ENCODE data around the gene RNASEH1.
"Not testable (repeated sequence)": the region's sequence is repeated elsewhere in the genome, so short reads cannot be mapped to it uniquely, and the experiment has no call there.

Gene RNASEH1

DNA sequence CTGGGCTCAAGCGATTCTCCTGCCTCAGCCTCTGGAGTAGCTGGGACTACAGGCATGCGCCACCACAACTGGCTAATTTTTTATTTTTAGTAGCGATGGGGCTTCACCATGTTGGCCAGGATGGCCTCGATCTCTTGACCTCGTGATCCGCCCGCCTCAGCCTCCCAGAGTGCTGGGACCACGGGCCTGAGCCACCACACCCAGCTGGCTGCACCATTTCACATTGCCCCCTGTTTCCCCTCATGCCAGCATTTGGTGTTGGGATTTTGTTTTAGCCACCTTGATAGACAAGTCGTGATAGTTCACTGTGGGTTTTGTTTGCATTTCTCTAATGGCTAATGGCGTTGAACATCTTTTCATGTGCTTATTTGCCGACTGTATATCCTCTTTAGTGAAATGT, 31.0 kb upstream of the RNASEH1 start:
- DNase-seq: no peak

DNA sequence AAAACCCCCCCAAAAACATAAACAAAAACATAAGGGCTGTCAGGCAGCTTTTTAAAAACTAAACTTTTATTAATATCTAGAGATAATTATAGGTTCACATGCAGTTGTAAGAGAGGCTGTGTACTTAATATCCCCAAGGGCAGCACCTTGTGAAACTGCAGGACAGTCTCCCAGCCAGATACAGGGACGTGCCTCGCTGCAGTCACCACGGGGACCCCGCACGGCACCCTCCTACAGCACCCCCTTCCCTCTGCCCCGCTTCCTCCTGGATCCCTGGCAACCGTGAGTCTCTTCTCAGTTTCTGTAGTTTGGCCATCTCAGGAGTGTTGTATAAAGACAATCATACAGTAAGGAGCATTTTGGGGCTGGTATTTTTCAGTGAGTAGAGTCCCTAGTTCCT, 30.0 kb upstream of the RNASEH1 start:
- no peak for DNase-seq

DNA sequence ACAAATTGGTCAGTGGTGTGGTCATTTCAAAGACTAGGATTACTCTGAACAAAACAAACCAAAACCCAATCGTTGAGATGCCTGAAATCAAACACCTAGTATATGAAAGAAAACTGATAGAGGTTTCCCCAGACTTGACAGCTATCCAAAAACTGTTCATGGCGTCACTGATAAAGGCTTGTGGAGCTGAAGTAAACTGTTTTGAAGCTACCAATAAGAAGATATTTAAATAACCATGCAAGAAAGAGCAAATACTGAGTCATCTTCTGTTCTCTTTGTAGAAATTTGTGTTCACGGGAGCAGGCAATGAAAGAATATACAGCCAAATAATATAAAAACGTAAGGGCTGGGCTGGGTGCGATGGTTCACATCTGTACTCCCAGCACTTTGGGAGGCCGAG, 29.3 kb upstream of the RNASEH1 start:
- no peak for DNase-seq

DNA sequence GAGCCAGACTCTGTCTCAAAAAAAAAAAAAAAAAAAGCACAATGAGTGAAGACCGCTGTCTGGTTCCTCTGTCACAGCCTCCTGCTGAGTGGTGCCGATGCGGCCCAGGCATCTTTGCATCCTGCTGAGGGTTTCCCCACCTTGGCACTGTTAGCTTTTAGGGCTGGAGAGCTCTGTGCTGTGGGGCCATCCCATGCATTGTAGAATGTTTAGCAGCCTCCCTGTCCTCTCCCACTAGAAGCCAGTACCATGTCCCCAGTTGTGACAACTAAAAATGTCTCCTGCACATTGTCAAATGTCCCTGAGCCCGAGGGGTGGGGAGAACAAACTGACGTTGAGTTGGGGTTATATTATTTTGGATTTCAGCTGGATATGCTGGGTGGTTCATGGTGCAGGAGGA, 28.9 kb upstream of the RNASEH1 start:
- no peak for DNase-seq

DNA sequence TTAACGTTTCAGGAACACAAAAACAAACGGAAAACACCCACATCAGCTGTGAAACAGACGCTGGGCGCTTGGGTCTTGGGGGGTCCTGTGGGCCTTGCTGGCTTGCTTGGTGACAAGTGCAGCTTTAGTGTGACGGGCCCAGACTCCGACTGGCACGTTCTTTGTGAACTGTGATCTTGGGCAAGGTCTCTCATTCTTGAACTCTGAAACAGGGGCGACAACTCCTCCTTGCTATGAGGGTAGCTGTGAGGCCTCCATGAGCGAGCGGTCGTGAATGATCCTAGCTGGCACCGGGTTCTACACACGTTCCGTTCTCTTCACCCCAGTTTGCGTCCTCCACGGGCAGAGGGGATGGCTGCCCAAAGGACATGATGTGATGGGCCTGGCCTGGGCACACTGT, 28.1 kb upstream of the RNASEH1 start:
- no peak for DNase-seq

DNA sequence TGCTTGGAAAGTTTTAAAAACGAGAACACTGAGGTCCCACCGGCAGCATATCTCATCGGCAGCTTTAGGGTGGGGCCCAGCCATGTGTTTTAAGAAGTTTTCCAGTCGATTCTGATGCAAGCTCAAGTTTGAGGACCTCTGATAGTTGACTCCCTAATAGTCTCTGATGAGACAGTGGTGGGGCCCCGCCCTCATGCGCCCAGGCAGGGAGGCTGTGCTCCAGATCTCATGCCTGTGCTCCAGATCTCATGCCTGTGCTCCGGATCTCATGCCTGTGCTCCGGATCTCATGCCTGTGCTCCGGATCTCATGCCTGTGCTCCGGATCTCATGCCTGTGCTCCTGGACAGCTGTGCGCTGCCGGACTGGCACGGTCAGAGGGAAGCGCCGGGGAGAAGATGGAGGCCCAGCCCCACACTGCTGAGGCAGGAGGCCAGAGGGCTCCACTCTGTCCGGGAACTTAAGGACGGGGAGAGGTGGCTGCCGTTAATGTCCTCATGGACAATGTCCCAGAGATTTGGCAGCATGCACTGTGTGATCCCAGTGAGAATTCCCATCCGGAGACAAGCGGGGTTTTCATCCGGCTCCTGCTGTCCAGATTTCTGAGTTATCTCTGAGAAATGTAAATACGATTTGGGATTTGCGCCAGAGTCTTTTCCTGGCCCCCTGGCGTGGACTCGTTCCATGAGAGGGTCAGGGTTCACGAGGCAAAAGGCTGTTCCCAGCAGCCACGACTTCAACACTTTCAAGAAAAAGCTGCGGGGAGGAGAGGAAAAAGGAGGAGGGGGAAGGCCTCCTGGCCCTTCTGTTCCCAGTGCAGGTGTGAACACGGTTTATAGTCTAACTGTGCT, 27.4 kb upstream of the RNASEH1 start:
- no peak for DNase-seq

DNA sequence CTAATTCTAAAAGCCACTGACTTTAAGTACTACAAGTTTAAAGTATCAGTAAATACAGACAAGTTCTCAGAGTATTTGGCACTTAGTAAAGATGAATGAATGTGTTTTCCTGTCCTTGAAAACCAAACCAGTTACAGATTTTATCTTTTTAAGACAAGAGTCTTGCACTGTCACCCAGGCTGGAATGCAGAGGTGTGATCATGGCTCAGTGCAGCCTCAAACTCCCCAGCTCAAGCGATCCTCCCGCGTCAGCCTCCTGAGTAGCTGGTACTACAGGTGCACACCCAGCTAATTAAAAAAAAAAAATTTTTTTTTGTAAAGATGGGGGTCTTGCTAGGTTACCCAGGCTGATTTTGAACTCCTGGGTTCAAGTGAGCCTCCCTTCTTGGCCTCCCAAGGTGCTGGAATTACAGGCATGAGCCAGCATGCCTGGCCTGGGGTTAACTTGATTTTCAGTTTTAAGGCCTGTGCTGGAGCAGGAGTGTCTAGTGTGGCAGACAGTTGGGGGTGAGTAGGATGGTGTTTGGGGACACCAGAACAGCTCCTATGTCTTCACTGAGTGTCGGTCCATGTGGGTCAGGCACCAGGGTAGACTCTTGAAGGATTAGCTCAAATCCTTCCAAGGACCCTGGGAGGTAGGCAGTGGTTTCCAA, 26.6 kb upstream of the RNASEH1 start:
- DNase-seq: no peak

DNA sequence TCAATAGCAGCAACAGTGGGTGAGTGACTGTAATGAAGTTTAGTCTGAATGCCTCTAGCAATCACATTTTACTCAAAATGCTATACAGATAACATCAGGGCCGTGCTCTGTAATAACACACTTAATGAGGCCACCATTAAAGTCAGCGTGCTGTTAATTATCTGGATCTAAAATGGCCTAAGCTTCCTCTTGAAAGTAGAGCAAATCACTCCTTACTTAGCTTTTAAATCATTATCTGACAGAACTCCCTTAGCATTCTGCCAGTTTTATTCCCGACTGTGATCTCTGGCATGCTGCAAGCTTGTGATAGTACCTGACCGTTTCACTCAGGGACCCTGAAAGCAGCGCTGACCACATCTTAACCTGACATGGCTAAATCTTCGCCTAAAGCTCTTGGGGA, 25.9 kb upstream of the RNASEH1 start:
- DNase-seq: no peak

DNA sequence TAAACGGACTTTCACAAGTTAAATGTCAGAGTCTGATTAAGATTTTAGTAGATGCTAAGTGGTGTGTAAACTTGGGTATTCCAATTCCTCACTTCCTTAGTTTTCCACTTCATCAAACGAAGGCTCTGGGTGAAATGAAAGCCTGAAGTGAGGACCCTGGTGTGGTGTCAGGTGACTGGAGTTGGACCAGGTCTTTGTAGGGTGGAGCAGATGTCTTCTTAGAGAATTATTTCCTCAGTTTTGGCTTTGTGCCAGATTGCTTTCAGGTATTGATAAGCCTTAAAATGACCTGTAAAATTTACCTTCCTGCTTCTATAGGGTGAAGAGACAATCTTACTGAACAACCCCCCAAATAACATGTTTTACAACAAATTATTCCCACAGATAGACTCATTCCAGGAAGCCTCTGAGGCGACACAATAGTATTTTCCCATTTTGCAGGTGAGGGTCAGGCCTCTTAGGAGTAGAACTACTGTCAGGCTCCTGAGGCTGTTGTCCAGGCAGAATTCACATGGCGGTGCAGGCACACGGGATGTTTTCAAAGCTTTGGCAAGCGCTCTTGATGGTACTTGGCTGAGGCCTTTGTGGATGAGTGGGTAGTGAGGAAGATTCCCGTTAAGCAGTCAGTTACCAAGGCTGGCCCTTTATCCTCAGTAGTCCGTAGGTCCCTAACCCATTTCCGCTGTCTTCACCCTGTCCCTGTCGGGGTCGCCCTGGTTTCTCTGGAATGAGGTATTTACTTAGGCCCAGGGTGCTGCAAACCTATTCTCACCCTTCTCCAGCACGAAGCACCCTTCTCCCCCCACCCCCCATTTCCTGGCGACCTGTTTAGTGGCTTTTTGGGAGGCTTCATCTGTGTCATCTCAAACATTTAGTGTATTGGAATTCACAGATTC, 23.5 kb upstream of the RNASEH1 start:
- DNase-seq: no peak

DNA sequence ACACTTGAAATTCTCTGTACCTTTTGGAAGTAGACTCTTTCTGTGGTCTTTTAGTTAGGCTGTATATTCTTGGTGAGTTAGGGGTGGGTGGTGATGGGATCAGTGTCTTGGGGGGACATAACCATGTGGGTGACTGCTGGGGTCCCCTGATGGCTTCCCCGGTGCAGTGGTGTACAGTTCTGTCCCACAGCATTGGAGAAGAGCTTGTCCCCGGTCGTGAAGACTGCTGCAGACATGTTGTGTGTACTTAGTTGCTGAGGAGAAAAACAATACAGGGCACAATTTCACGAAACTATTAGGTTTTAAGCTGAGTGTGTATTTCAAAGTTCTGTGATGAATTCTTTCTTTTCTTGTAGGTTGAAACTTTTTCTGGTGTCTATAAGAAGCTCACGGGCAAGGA, 22.3 kb upstream of the RNASEH1 start:
- DNase-seq: no peak

DNA sequence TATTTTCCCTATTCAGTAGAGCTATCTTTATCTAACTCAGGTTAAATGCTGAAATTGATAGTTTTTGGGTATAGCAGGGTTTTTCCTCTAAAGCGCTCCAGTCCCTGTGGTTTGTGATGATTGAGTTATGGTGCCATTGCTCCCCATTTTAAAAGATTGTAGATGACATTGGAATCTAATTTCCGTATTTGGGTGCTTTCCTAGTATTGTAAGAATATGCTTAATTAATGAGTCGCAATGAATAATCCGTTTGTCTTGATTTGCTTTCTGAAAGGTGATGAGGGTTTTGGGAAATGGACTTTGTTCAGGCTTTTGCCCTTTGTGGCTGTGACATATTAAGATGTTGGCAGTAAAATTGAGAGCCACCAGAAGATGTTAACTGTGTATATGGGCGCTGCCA, 20.9 kb upstream of the RNASEH1 start:
- no peak for DNase-seq

DNA sequence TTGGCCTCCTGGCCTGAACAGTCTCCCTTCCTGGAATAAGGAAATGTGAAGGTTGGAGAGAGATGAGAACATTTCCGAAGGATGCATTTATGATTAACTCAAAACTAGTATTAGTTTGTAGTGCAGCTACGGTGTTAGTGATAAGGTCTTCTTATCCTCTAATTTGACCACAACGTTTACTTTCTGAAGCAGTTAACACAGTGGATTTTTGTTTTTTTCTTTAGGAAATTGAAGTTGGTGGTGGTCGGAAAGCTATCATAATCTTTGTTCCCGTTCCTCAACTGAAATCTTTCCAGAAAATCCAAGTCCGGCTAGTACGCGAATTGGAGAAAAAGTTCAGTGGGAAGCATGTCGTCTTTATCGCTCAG, 18.1 kb upstream of the RNASEH1 start:
- DNase-seq: not testable (repeated sequence)

DNA sequence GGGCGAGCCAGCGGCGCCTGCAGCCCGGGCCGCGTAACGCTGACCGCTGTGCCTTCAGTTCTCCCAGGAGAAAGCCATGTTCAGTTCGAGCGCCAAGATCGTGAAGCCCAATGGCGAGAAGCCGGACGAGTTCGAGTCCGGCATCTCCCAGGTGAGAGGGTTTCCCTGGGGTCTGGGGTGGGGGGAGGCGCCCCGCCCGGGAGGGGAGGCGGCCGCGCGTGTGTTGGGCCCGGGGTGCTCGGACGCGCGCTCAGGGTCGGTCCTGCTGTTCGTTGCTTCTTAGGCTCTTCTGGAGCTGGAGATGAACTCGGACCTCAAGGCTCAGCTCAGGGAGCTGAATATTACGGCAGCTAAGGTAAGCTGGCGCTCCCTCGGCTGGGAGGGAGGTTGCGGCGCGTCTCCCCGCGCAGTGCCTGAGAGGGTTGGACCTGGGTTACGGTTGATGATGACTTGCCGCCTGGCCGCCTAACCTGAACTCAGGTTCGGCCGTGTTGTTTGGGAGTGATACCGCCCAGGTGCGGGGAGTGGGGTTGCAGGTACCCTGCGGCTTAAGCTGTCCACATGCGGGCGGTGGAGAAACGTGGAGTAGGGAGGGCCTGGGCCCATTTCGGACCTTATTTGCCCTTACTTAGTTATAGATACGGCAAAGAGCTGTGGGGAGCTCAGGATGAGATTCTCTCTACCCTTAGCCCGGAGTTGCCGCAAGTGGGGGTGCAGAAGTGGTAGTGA, 17.6 kb upstream of the RNASEH1 start:
- DNase-seq: no peak

DNA sequence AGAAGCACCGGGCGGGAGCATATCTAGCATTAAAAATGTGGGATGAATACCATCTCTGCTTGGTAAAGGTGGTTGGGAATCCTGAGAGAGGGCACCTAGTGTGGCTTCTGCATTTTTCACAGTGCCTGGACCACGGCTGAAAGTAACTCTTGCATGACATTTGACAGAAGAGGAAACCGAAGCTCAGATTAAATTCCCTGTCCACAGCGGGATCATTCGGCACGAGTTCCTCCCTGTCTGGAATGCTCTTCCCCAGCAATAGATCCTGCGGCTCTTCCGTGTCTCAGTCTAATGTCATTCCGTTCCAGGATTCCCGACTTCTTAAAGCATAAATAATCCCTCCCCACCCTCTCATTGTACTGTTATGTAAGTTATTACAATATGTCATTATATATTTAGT, 16.0 kb upstream of the RNASEH1 start:
- DNase-seq: no peak

DNA sequence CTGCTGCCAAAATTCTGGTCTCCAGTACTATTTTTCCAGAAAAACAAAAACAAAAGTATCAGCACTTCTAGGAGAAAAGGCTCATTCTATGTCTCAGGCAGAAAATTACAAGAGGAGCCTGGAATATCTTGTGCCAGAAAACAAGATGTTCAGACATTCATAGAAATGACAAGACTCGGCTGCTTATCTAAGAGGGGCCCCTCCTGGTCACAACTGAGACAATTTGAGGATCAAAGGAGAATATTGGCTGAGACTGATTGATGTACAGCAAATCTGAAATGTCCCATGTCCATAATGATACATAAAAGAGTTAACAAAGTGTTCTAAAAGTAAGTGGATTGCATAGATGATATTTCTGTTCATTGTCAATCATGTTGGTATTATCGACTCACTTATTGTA, 14.5 kb upstream of the RNASEH1 start:
- no peak for DNase-seq

DNA sequence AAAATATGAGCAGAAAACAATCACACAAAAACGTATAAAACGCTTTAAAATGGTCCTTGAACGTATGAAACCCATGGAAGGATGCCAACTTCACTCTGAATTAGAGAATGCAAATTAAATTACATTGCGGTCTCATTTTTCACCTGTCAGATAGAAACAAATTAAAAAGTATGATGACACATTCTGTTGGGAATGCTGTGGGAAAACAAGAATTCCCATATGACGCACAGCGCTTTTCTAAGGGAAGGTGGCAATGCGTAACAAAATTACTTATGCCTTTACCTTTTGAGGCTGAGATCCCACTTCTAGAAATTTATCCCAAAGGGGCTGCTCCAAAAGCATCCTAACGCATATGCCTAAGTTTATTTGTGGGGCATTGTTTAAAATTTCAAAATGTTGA, 13.2 kb upstream of the RNASEH1 start:
- no peak for DNase-seq

DNA sequence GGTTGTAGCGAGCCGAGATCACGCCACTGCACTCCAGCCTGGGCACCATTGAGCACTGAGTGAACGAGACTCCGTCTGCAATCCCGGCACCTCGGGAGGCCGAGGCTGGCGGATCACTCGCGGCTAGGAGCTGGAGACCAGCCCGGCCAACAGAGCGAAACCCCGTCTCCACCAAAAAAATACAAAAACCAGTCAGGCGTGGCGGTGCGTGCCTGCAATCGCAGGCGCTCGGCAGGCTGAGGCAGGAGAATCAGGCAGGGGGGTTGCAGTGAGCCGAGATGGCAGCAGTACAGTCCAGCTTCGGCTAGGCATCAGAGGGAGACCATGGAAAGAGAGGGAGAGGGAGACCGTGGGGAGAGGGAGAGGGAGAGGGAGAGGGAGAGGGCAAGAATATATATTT, 11.5 kb upstream of the RNASEH1 start:
- DNase-seq: not testable (repeated sequence)

DNA sequence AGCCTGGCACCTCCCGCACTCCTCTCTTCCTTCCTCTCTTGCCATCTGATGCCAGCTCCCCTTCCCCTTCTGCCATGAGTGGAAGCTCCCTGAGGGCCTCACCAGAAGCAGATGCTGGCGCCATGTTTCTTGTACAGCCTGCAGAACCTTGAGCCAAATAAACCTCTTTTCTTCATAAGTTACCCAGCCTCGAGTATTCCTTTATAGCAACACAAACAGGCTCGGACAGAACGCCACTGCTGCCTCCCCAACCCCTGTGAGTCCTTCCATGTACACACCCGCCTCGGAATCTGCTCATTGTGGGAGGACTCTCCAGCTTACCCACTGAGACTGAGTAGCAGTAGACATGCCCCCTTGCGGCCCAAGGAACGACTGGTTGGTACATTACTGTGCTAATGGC, 8.7 kb upstream of the RNASEH1 start:
- DNase-seq: no peak

DNA sequence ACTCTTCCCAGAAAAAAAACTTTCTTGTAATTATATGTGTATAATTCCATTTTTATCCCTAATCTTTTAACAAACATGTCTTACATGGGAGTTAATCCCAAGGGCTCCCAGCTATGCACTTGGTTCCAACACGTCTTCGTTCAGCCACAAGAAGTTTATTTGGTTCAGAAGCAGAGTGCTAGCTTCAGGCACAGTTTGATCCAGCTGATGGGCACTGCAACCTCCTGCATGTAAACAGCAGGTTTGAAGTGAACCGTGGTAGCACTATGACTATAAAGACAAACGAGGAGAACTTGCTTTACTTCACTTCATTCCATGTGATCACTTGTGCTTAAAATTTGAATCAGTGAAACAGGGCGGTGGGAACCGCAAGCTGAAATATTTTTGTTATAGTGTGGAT, 7.0 kb upstream of the RNASEH1 start:
- DNase-seq: no peak

DNA sequence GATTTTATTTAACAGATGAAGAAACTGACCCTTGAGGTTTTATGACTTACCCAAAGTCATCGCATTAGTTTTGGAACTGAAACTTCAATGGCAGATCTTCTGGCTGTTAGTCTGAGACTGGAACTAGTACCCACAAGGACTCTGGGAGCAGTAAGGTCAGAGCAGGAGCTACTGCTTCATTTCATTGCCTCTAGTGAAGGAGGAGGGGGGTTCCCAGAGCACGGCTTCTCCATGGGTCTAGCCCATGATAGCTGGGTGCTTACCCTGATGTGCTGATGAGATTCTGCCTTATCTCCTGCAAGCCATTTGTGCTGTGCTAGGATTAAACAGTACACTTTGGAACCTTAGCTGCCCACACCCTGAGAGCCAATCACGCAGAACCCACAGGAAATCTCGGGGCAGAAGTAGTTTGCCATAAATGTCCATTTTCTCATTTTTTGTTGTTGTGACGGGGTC, 5.4 kb upstream of the RNASEH1 start:
- no peak for DNase-seq

DNA sequence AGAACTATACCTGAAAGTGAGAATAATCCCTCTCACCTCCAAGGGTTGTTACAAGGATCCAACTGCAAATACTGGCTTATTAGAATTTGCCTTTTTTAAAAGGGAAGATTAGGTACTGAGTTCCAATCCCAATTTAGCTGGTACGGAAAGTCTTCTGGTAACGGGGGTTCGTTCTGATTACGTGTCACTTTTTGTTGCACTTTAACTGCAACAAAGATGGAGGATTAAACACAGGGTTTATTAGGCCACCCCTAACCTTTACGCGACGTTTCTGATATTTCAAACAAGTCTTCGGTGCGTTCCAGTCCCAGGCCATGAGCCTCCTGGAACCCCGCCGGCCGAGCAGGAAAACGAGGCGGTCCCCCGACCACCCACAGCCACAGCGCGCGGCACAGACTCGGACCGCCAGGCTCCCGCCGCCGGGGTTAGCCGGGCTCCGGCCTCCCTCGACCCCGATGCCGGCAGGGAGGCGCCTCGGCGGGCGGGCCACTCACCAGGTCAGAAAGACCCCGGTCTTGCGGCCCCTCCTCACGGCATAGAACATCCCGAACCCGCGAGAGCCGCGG, 411 bp downstream of the RNASEH1 start:
- DNase-seq: no peak

DNA sequence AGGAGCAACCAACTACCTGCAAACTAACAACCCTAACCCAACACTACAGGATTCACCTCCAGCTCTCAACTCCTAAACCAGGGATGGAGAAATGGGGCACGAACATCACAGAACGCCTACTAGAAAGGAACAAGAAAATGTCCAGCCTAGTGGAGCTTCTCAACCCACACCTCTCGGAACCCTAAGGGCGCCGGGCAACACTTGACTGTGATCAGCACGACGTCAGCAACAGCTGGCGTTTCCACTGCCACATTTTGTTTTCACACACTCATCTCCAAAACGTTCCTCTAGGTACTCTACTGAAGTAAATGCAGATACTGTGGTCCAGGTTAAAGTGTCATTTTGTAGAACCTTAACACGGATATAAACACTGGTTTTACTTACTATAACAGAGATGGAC, 4.2 kb downstream of the RNASEH1 start:
- no peak for DNase-seq

DNA sequence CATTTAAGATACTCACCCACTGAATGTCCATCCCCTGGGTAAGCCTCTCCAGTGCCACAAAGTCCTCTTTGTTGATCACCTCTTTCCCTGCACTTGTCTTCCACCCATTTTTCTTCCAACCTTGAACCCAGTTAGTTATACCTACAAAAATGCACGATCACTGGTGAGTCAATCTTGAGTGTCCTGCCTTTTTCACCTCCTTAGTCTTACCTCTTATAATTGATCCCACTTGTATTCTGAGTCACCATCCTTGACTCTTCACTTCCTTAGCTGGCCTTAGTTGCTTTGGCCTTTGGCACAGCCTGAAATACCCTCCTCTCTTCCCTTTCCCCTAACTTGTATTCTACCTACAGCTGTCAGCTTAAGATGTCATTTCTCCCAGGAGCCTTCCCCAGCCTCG, 10.2 kb downstream of the RNASEH1 start:
- no peak for DNase-seq
